ENCODE results near the gene PRKCD. TPM values are rescaled to one million over a fixed set of nuclear protein-coding genes. Genes with fewer than 3 reads are reported as not detected.

The PRKCD gene
- total RNA-seq, 2 experiments from 2014 or later = 9.1 to 10.2 TPM

DNA sequence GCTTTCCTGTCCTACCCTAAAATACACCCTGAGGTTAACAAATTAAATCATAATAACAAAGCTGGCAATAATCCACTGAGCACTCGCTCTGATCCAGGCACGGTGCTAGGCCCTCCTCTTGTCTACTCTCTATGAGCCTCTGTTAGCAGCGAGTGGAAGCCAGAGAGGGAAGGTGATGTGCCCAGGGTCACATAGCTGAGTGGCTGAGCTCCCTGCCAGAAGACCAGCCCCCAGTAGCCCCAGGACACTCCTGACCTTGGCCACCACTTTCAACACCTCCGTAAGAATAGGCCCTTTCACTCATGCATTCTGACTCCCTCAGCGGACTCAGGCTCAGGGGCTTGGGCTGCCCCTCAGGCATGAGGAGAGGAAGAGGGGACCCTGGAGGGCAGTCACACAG, 9.5 kb upstream of the PRKCD start:
- no peaks in the 10 kb centered on the region for H3K4me1 Mint-ChIP-seq (ENCODE audit: low read depth)
- no peaks in the 10 kb centered on the region for H3K9me3 Mint-ChIP-seq
- H3K27me3 Mint-ChIP-seq (ENCODE audit: low read depth) = peaks cover 22% of the 10 kb centered on the region
- H3K27ac Mint-ChIP-seq = no peak overlapping the region
- no peak overlapping the region for H3K4me3 Mint-ChIP-seq
- DNase-seq = no peak
- intact Hi-C loops (cut with micrococcal nuclease) = no loop called here
- no peaks in the 10 kb centered on the region for H3K36me3 Mint-ChIP-seq (ENCODE audit: low read depth)
- CTCF ChIA-PET = interaction anchor here (0.5 to 1.2 kb wide), 3 partner anchors 11 to 177 kb away, joined by 3 to 4 read pairs (median 4); no protein-coding TSS in a partner anchor

- H3K9me3 Mint-ChIP-seq = no peaks in the 10 kb centered on the region
- H3K27me3 Mint-ChIP-seq (ENCODE audit: low read depth) = peaks cover 27% of the 10 kb centered on the region
- intact Hi-C loops (cut with micrococcal nuclease) = no loop called here
- no peak overlapping the region for H3K27ac Mint-ChIP-seq
- no peaks in the 10 kb centered on the region for H3K4me1 Mint-ChIP-seq (ENCODE audit: low read depth)
- no peaks in the 10 kb centered on the region for H3K36me3 Mint-ChIP-seq (ENCODE audit: low read depth)
- no peak overlapping the region for H3K4me3 Mint-ChIP-seq
- CTCF ChIA-PET = interaction anchor here (0.5 kb wide), 1 partner anchor 176 kb away, joined by 4 read pairs; no protein-coding TSS in a partner anchor
- DNase-seq = no peak
Observed at GRCh38 chr3:53151870-53152660, 8.9 kb upstream of the PRKCD start.

DNA sequence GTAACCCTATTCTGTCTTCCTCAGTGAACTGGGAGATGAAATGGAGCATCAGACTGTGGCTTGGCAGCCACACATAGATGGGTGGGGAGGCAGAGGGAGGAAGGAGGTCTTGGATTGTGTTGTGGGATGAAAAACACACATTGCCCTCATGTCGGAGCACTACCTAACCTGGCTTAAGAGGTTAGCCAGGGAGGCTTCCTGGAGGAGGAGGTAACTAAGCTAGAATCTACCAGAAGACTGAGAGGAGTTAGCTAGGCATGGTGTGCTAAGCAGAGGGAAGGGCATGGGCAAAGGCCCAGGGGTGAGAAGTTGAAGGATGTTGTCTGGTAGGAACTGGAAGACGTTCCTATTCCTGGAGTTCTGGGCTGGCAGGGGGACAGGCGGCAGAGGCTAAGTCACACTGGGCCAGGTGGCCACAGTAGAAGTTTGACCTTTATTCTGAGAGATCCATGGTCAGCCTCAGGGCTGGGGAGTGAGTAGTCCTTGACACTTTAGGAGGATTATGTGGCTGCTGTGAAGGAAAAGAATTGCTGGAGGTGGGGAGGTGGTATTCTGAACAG, 7.7 kb upstream of the PRKCD start:
- Mint-ChIP-seq H3K4me3 (no peak overlapping the region), H3K36me3 (ENCODE audit: low read depth) (no peaks in the 10 kb centered on the region), H3K27ac (no peak overlapping the region), H3K9me3 (no peaks in the 10 kb centered on the region), H3K4me1 (ENCODE audit: low read depth) (no peaks in the 10 kb centered on the region), H3K27me3 (ENCODE audit: low read depth) (peaks cover 32% of the 10 kb centered on the region)
- DNase-seq = no peak
- CTCF ChIA-PET = no interaction called here
- intact Hi-C loops (cut with micrococcal nuclease) = no loop called here

- Mint-ChIP-seq H3K4me1 (ENCODE audit: low read depth) (no peaks in the 10 kb centered on the region), H3K9me3 (no peaks in the 10 kb centered on the region)
- CTCF ChIA-PET = interaction anchor here (1.8 kb wide), 1 partner anchor 42 kb away, joined by 4 read pairs; no protein-coding TSS in a partner anchor
Observed at GRCh38 chr3:53153980-53154379, 7.0 kb upstream of the PRKCD start.

GRCh38 chr3:53154881-53155285, 6.1 kb upstream of the PRKCD start:
- DNase-seq = no peak
- peaks cover under 1% of the 10 kb centered on the region for H3K4me1 Mint-ChIP-seq (ENCODE audit: low read depth)
- no peaks in the 10 kb centered on the region for H3K9me3 Mint-ChIP-seq
- CTCF ChIA-PET = interaction anchor here (1.8 kb wide), 1 partner anchor 42 kb away, joined by 4 read pairs; no protein-coding TSS in a partner anchor
- no peaks in the 10 kb centered on the region for H3K36me3 Mint-ChIP-seq (ENCODE audit: low read depth)
- H3K4me3 Mint-ChIP-seq = no peak overlapping the region
- H3K27ac Mint-ChIP-seq = no peak overlapping the region
- peaks cover 36% of the 10 kb centered on the region for H3K27me3 Mint-ChIP-seq (ENCODE audit: low read depth)
- intact Hi-C loops (cut with micrococcal nuclease) = no loop called here

More at GRCh38 chr3:53153980-53154379, 7.0 kb upstream of the PRKCD start:
- no peak for DNase-seq
- no peaks in the 10 kb centered on the region for H3K36me3 Mint-ChIP-seq (ENCODE audit: low read depth)
- no peak overlapping the region for H3K4me3 Mint-ChIP-seq
- intact Hi-C loops (cut with micrococcal nuclease) = no loop called here
- peaks cover 36% of the 10 kb centered on the region for H3K27me3 Mint-ChIP-seq (ENCODE audit: low read depth)
- no peak overlapping the region for H3K27ac Mint-ChIP-seq

- Mint-ChIP-seq H3K4me3 (no peak overlapping the region), H3K27ac (no peak overlapping the region), H3K4me1 (ENCODE audit: low read depth) (peaks cover 7% of the 10 kb centered on the region), H3K27me3 (ENCODE audit: low read depth) (peaks cover 39% of the 10 kb centered on the region), H3K36me3 (ENCODE audit: low read depth) (no peaks in the 10 kb centered on the region), H3K9me3 (no peaks in the 10 kb centered on the region)
- no peak for DNase-seq
- intact Hi-C loops (cut with micrococcal nuclease) = no loop called here
- CTCF ChIA-PET = interaction anchor here (1.8 kb wide), 1 partner anchor 41 kb away, joined by 4 read pairs; no protein-coding TSS in a partner anchor
Observed at GRCh38 chr3:53155760-53156159, 5.2 kb upstream of the PRKCD start.

DNA sequence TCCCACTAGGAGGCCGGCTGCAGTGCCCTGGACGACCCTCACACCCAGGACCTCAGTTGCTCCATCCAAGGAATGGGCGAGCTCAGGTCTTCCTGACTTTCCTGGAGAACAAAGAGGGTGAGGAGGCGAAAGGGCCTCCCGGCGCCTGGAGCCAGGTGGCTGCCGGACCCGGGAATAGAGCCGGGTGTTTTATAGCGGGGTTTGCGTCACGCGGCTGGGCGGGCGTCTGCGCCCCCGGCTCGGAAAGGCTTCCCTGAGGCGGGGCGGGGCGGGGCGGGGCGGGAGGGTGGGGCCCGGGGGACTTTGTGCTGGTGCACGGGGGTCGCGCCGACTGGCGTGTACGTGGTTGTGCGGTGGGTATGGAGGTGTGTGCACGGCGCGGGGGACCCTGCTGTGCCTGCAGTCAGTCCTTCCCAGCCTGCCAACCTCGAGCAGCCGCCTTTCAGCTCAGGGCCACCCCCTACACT, 4.6 kb upstream of the PRKCD start:
- DNase-seq = no peak
- H3K4me1 Mint-ChIP-seq (ENCODE audit: low read depth) = peaks cover 7% of the 10 kb centered on the region
- CTCF ChIA-PET = interaction anchor here (1.0 kb wide), 1 partner anchor 23 kb away, joined by 4 read pairs; no protein-coding TSS in a partner anchor

DNA sequence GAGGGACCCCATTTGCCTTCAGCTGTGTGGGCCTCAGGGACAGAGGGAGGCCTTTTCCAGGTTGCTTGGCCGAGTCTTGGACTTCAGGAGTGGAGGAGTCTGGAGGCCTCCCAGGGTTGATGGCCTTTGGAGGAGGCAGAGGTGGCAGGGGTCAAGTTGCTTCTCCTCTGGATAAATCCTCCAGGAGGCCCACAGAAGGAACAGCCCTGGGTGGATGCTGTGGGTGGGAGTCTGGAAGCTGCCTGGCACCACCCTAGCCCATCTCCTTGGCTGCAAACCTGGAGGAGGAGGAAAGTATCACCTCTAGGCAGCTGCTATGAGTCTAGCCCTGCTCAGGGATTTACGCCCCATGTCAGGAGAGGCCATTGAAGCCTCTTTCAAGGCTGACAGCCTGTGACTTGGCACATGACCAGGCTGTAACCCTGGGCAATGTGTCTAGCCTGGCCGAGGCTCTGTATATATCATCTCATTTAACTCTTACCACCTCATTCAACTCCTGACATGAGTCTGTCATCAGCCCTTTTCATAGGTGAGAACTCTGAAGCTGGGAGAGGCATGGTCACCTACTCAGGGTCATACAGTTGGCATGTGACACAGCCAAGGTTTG, 2.9 kb upstream of the PRKCD start:
- no peak for DNase-seq
- Mint-ChIP-seq H3K27me3 (ENCODE audit: low read depth) (peaks cover 39% of the 10 kb centered on the region), H3K4me3 (no peak overlapping the region)

More for the DNA sequence above, 4.6 kb upstream of the PRKCD start:
- Mint-ChIP-seq H3K36me3 (ENCODE audit: low read depth) (no peaks in the 10 kb centered on the region), H3K4me3 (no peak overlapping the region), H3K27ac (no peak overlapping the region), H3K27me3 (ENCODE audit: low read depth) (peaks cover 39% of the 10 kb centered on the region), H3K9me3 (no peaks in the 10 kb centered on the region)
- intact Hi-C loops (cut with micrococcal nuclease) = no loop called here

GRCh38 chr3:53158765-53159155, 2.2 kb upstream of the PRKCD start:
- Mint-ChIP-seq H3K4me1 (ENCODE audit: low read depth) (peaks cover 18% of the 10 kb centered on the region), H3K27me3 (ENCODE audit: low read depth) (peaks cover 35% of the 10 kb centered on the region), H3K4me3 (no peak overlapping the region), H3K36me3 (ENCODE audit: low read depth) (no peaks in the 10 kb centered on the region), H3K9me3 (no peaks in the 10 kb centered on the region), H3K27ac (no peak overlapping the region)
- intact Hi-C loops (cut with micrococcal nuclease) = no loop called here
- CTCF ChIA-PET = interaction anchor here (1.7 to 3.4 kb wide), 2 partner anchors 25 to 44 kb away, joined by 6 to 14 read pairs; no protein-coding TSS in a partner anchor
- DNase-seq = no peak

More for the DNA sequence above, 2.9 kb upstream of the PRKCD start:
- intact Hi-C loops (cut with micrococcal nuclease) = no loop called here
- Mint-ChIP-seq H3K36me3 (ENCODE audit: low read depth) (no peaks in the 10 kb centered on the region), H3K27ac (no peak overlapping the region), H3K4me1 (ENCODE audit: low read depth) (peaks cover 16% of the 10 kb centered on the region), H3K9me3 (no peaks in the 10 kb centered on the region)
- CTCF ChIA-PET = interaction anchor here (1.7 to 3.4 kb wide), 2 partner anchors 24 to 43 kb away, joined by 6 to 14 read pairs; no protein-coding TSS in a partner anchor

GRCh38 chr3:53159156-53160060, 1.6 kb upstream of the PRKCD start:
- peak overlapping the region; percentile 48 for H3K4me3 Mint-ChIP-seq

DNA sequence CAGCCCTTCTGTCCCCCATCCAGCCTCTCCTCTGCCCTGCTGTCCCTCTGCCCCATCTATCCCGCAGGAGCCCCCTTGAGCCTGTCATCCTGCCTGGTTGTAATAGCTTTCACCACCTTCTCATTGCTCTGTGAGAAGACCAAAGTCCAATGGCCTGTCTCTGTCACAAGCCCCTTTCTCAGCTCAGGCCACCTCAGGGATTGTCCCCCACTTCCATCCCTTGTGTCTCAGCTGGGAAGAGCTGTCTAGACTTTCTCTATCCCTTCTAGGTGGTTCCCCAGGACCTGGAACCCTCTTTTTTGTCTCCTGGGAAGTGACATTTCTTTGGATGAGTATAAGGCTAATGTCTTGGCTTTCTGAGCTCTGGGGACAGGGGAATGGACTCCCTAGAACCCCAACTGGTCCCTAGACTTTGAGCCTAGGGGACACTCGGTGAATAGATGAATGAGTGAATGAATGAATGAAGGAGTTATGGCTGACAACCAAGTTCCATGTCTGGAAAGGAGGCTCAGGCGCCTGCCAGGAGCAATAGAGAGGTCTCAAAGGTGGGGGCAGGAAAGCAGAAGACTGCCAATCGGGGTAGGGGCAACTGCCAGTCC, 849 bp upstream of the PRKCD start:
- intact Hi-C loops (cut with micrococcal nuclease) = loop anchor here (2.0 kb wide), 1 partner anchor 57 kb away; no protein-coding TSS in a partner anchor
- no peak overlapping the region for H3K27ac Mint-ChIP-seq
- no peaks in the 10 kb centered on the region for H3K36me3 Mint-ChIP-seq (ENCODE audit: low read depth)

More at GRCh38 chr3:53159156-53160060, 1.6 kb upstream of the PRKCD start:
- Mint-ChIP-seq H3K27me3 (ENCODE audit: low read depth) (peaks cover 31% of the 10 kb centered on the region), H3K27ac (no peak overlapping the region), H3K36me3 (ENCODE audit: low read depth) (no peaks in the 10 kb centered on the region), H3K9me3 (no peaks in the 10 kb centered on the region), H3K4me1 (ENCODE audit: low read depth) (peaks cover 18% of the 10 kb centered on the region)
- intact Hi-C loops (cut with micrococcal nuclease) = loop anchor here (2.0 kb wide), 1 partner anchor 57 kb away; no protein-coding TSS in a partner anchor
- DNase-seq = no peak
- CTCF ChIA-PET = interaction anchor here (0.7 to 3.4 kb wide), 4 partner anchors 25 to 1026 kb away, joined by 3 to 14 read pairs (median 7); no protein-coding TSS in a partner anchor

More for the DNA sequence above, 849 bp upstream of the PRKCD start:
- CTCF ChIA-PET = interaction anchor here (0.6 to 3.4 kb wide), 4 partner anchors 15 to 1027 kb away, joined by 3 to 14 read pairs (median 6); no protein-coding TSS in a partner anchor
- H3K9me3 Mint-ChIP-seq = no peaks in the 10 kb centered on the region
- H3K4me1 Mint-ChIP-seq (ENCODE audit: low read depth) = peaks cover 18% of the 10 kb centered on the region
- peak overlapping the region; percentile 70 for H3K4me3 Mint-ChIP-seq
- no peak for DNase-seq
- peaks cover 25% of the 10 kb centered on the region for H3K27me3 Mint-ChIP-seq (ENCODE audit: low read depth)
